Tibial artery (tissue), 4 donors: ENCODE measurements around the gene POLR3A.

Source experiments
- DNase-seq, 2 donors: peaks; one replicate each; pipeline ENCODE4 v3.0.0-alpha.2; 2019
- H3K27ac ChIP-seq, 2 donors: fragments of 200-600 bp; sonication (generic) in 1 of 2; 1 replicate in 1 of 2; 2 replicates in 1 of 2; pipeline ENCODE4 v1.5.1; 2018 to 2019; ENCODE audit warnings: mild to moderate bottlenecking in 1 of 2
- H3K27me3 ChIP-seq, 2 donors: fragments of 200-600 bp; sonication (generic) in 1 of 2; one replicate each; pipeline versions ENCODE4 v1.5.1 to v1.6.0; 2016 to 2019
- H3K36me3 ChIP-seq, 3 donors: fragments of 200-600 bp; sonication (generic) in 2 of 3; one replicate each; pipeline ENCODE4 v1.5.1; 2016 to 2019; ENCODE audit warnings: mild to moderate bottlenecking in 2 of 3
- H3K4me1 ChIP-seq, 4 donors: fragments of 200-600 bp; sonication (generic) in 2 of 4; 1 replicate in 3 of 4; 2 replicates in 1 of 4; pipeline ENCODE4 v1.5.1; 2016 to 2019
- H3K4me3 ChIP-seq, 2 donors: fragments of 200-600 bp; sonication (generic) in 1 of 2; 1 replicate in 1 of 2; 2 replicates in 1 of 2; pipeline ENCODE4 v1.5.1; 2018 to 2019; ENCODE audit warnings: mild to moderate bottlenecking in 2 of 2
- H3K9me3 ChIP-seq, 3 donors: fragments of 200-600 bp; sonication (generic) in 1 of 3; one replicate each; pipeline ENCODE4 v1.5.1; 2016 to 2019
- intact Hi-C: fragments of 100-400 bp; cut with DNase I; formaldehyde crosslinking; loops from one replicate; pipeline ENCODE4 v1.15.0; 2023; ENCODE audit warnings: low total_unique reads
- TF ChIP-seq, protein P1 (sequence below), 2 experiments: fragments of 200-600 bp in 1 of 2; fragments of 450-650 bp in 1 of 2; IDR thresholded peaks; one replicate each; pipeline ENCODE4 v1.5.1; 2017 to 2019; ENCODE audit warnings: antibody characterized with exemption in 2 of 2, mild to moderate bottlenecking in 1 of 2, moderate library complexity in 1 of 2

POLR3A gene

GRCh38 chr10:77989081-77989724, 40.1 kb downstream of the POLR3A start:
- intact Hi-C loops, result no loop called here
- Histone ChIP-seq H3K27ac (peak overlapping the region; percentile 56 to 63), H3K4me3 (no peak overlapping the region), H3K4me1 (peaks cover 0 to 16% (median 0%) of the 10 kb centered on the region in 4 donors), H3K9me3 (no peaks in the 10 kb centered on the region), H3K36me3 (peaks cover 53 to 100% (median 96%) of the 10 kb centered on the region in 3 donors), H3K27me3 (no peaks in the 10 kb centered on the region)
- TF ChIP-seq, protein P1, sequence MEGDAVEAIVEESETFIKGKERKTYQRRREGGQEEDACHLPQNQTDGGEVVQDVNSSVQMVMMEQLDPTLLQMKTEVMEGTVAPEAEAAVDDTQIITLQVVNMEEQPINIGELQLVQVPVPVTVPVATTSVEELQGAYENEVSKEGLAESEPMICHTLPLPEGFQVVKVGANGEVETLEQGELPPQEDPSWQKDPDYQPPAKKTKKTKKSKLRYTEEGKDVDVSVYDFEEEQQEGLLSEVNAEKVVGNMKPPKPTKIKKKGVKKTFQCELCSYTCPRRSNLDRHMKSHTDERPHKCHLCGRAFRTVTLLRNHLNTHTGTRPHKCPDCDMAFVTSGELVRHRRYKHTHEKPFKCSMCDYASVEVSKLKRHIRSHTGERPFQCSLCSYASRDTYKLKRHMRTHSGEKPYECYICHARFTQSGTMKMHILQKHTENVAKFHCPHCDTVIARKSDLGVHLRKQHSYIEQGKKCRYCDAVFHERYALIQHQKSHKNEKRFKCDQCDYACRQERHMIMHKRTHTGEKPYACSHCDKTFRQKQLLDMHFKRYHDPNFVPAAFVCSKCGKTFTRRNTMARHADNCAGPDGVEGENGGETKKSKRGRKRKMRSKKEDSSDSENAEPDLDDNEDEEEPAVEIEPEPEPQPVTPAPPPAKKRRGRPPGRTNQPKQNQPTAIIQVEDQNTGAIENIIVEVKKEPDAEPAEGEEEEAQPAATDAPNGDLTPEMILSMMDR (IDR thresholded peaks at IDR 0.05), result no peak
- DNase-seq, result peak in 1 of 2 donors; percentile 35

DNA sequence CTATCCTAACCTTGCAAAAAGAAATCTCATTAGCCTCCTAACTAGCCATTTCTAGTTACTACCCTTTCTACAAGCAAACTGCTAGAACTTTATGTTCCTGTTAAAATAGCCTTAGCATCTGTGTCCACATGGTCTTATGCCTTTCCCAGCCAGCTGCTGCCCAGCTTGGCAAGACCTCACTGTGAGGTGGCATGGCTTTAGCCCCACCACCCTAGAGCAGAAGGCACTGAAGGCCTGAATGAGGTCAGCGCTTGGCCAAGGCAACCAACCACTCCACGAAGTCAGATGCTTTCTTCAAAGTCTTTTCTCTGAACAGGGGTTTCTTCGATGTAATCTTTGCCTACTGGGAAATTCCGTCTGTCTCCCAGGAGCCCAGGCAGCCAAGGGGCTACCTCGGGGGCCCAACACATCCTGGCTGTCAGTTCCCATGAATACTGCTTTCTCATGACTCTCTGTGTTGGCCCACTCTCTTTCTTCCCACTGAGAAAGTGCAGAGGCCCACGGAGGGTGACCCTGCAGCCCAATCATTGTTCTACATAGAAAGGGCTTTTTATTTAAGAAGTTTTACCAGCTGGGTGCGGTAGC, 41.6 kb downstream of the POLR3A start:
- H3K36me3 ChIP-seq, result peaks cover 55 to 100% (median 96%) of the 10 kb centered on the region in 3 donors
- peak overlapping the region; percentile 56 to 63 for H3K27ac ChIP-seq
- no peak for DNase-seq
- no peaks in the 10 kb centered on the region for H3K9me3 ChIP-seq
- TF ChIP-seq, protein P1 (IDR thresholded peaks at IDR 0.05), result no peak
- intact Hi-C loops, result no loop called here
- H3K4me1 ChIP-seq, result peaks cover 0 to 16% (median 0%) of the 10 kb centered on the region in 4 donors
- H3K27me3 ChIP-seq, result no peaks in the 10 kb centered on the region
- H3K4me3 ChIP-seq, result no peak overlapping the region

DNA sequence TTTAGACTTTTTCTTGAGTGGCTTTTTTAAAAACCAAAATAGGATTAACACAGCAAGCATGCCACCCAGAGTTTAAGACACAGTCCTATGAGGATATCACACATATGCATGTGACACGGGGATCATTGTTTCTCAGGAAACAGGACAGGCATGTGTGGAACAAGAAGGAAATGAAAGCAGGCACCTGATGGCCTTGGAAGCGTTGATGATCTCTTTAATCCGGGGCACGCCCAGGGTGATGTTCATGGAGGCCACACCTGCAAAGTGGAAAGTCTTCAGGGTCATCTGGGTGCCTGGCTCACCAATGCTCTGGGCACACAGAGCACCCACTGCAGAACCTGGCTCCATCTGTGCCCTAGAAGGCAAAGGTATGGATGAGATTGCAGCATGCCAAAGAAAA, 44.3 kb downstream of the POLR3A start:
- Histone ChIP-seq H3K4me1 (peaks cover 0 to 16% (median 0%) of the 10 kb centered on the region in 4 donors), H3K9me3 (no peaks in the 10 kb centered on the region), H3K36me3 (peaks cover 52 to 98% (median 95%) of the 10 kb centered on the region in 3 donors), H3K27ac (no peak overlapping the region), H3K4me3 (no peak overlapping the region), H3K27me3 (no peaks in the 10 kb centered on the region)
- TF ChIP-seq, protein P1 (IDR thresholded peaks at IDR 0.05), result no peak
- intact Hi-C loops, result no loop called here
- peak in 1 of 2 donors; percentile 51 for DNase-seq

- Histone ChIP-seq H3K4me3 (no peak overlapping the region), H3K27me3 (no peaks in the 10 kb centered on the region), H3K4me1 (peaks cover 0 to 9% (median 0%) of the 10 kb centered on the region in 4 donors), H3K36me3 (peaks cover 64 to 98% (median 95%) of the 10 kb centered on the region in 3 donors), H3K27ac (no peak overlapping the region), H3K9me3 (no peaks in the 10 kb centered on the region)
- TF ChIP-seq, protein P1 (IDR thresholded peaks at IDR 0.05), result no peak
- intact Hi-C loops, result no loop called here
- peak in 1 of 2 donors; percentile 34 for DNase-seq
Observed at GRCh38 chr10:77983384-77984341, 45.7 kb downstream of the POLR3A start.

DNA sequence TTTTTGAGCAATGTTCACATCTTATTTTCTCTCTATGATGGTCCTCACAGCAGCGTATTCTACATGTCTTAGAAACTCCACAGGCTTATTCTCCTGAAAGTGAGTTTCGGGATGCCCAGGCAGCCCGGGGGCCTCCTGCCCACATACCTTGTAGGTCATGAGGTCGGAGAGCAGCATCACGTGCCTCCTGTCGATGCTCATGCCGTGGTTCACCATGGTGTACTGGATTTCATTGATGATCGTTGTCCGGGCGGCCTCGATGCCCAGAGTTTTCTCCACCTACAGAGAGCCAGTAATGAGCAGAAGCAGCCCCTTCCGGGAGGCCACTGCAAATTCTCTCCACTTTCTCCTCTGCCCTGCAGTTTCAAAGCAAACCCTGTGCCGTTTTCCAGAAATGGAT, 48.0 kb downstream of the POLR3A start:
- Histone ChIP-seq H3K36me3 (peaks cover 81 to 98% (median 90%) of the 10 kb centered on the region in 3 donors), H3K9me3 (no peaks in the 10 kb centered on the region), H3K27me3 (no peaks in the 10 kb centered on the region), H3K27ac (no peak overlapping the region), H3K4me1 (no peaks in the 10 kb centered on the region), H3K4me3 (no peak overlapping the region)
- DNase-seq, result peak in 1 of 2 donors; percentile 57
- intact Hi-C loops, result no loop called here
- TF ChIP-seq, protein P1 (IDR thresholded peaks at IDR 0.05), result no peak
